H1 (cell line): ENCODE data around the gene RAI2. TPM values are rescaled to one million over a fixed set of nuclear protein-coding genes. Genes with fewer than 3 reads are reported as not detected.

Source experiments
- MAFK ChIP-seq: IDR thresholded peaks from 2 replicates; pipeline ENCODE4 v1.6.1; 2012; ENCODE audit warnings: low read depth, mild to moderate bottlenecking, improper control_type of control experiment, low read length
- SUZ12 ChIP-seq: fragments of 200-600 bp; sonication (generic); IDR thresholded peaks from 2 replicates; pipeline ENCODE4 v1.6.1; 2012; ENCODE audit warnings: mild to moderate bottlenecking, inconsistent platforms, low read length, moderate library complexity, mixed read lengths
- polyA plus RNA-seq, 7 experiments: library from polyadenylated mRNA; depleted of rRNA in 3 of 7; stranded (reverse) in 5 of 7; unstranded in 2 of 7; fragments of >200 nt in 5 of 7; fragments of 200-250 nt in 2 of 7; gene quantifications; 1 replicate in 5 of 7; 2 replicates in 1 of 7; 4 replicates in 1 of 7; pipeline versions ENCODE4 v1.2.1 to v1.2.3, GENCODE V29; 2011 to 2013; ENCODE audit warnings: missing spikeins in 2 of 7, mixed read lengths in 2 of 7
- total RNA-seq: library from RNA; stranded (reverse); fragmentation: NEBNext Ultra II Directional; extraction: Animal tissue kit (Norgen Biotek cat#: 25700); gene quantifications from 2 replicates; pipeline ENCODE4 v1.2.1, GENCODE V29; 2021
- TF ChIP-seq, protein P1 (sequence below): IDR thresholded peaks from 2 replicates; pipeline ENCODE4 v1.6.1; 2012; ENCODE audit warnings: low read length, inconsistent platforms

RAI2 gene
- total and polyA plus RNA-seq, 2 of the 8 experiments (the other 6 are each of a cell fraction or from before 2014, with no cell fraction given): 0.60 to 2.0 TPM

DNA sequence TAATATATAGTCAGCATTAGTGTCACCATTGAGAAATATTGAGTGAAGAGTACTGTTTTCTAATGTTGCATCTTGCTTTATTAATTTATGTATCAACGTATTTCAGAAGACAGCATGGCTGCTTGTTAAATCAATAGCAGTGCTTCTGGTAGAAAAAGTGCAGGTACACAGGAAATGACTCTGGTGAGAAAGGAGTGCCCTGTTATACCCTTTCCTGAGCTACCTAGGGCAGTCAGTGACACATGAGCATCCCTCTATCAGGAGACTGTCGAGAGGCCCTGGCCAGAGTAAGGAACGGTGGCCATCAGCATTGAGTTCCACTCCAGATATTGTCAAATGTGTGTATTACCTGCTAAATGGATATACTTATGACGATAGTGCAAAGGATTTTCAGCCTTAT lies 81.7 kb downstream of the RAI2 start (continued):
- TF ChIP-seq, protein P1, sequence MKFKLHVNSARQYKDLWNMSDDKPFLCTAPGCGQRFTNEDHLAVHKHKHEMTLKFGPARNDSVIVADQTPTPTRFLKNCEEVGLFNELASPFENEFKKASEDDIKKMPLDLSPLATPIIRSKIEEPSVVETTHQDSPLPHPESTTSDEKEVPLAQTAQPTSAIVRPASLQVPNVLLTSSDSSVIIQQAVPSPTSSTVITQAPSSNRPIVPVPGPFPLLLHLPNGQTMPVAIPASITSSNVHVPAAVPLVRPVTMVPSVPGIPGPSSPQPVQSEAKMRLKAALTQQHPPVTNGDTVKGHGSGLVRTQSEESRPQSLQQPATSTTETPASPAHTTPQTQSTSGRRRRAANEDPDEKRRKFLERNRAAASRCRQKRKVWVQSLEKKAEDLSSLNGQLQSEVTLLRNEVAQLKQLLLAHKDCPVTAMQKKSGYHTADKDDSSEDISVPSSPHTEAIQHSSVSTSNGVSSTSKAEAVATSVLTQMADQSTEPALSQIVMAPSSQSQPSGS: no peak
- TF ChIP-seq MAFK: no peak
- no peak for TF ChIP-seq SUZ12
